ENCODE results near the gene EEA1. TPM values are rescaled to one million over a fixed set of nuclear protein-coding genes. Genes with fewer than 3 reads are reported as not detected.

The EEA1 gene
- polyA plus RNA-seq, 6 donors from 2014 or later, result 2.0 to 16.0 (median 9.0) TPM

GRCh38 chr12:92900941-92901340, 28.2 kb downstream of the EEA1 start:
- no peak for ATAC-seq (ENCODE audit: low read depth in 2 of 2)
- peak overlapping the region in 1 of 6 donors; percentile 7 for H3K27ac Mint-ChIP-seq

GRCh38 chr12:92899386-92900001, 29.6 kb downstream of the EEA1 start:
- DNase-seq, result no peak
- H3K27ac Mint-ChIP-seq, result peak overlapping the region in 3 of 6 donors; percentile 8 to 78 (median 19)
- peaks cover 7 to 15% of the 10 kb centered on the region in 2 donors for H3K36me3 Mint-ChIP-seq
- H3K9me3 Mint-ChIP-seq, result no peaks in the 10 kb centered on the region
- no peaks in the 10 kb centered on the region for H3K27me3 Mint-ChIP-seq
- no peak overlapping the region for H3K4me3 Mint-ChIP-seq
- peaks cover 10 to 19% (median 19%) of the 10 kb centered on the region in 3 donors for H3K4me1 Mint-ChIP-seq
- no peak for ATAC-seq (ENCODE audit: low read depth in 2 of 2)

More at GRCh38 chr12:92900941-92901340, 28.2 kb downstream of the EEA1 start:
- H3K36me3 Mint-ChIP-seq, result peaks cover 7 to 10% of the 10 kb centered on the region in 2 donors
- no peaks in the 10 kb centered on the region for H3K27me3 Mint-ChIP-seq
- H3K4me3 Mint-ChIP-seq, result no peak overlapping the region
- no peak for DNase-seq
- H3K9me3 Mint-ChIP-seq, result no peaks in the 10 kb centered on the region
- H3K4me1 Mint-ChIP-seq, result peaks cover 10 to 27% (median 22%) of the 10 kb centered on the region in 3 donors

- H3K27ac Mint-ChIP-seq, result peak overlapping the region in 3 of 6 donors; percentile 6 to 33 (median 9)
- DNase-seq (no peak), ATAC-seq (ENCODE audit: low read depth in 2 of 2) (no peak)
- peaks cover 10 to 21% (median 16%) of the 10 kb centered on the region in 3 donors for H3K4me1 Mint-ChIP-seq
- H3K36me3 Mint-ChIP-seq, result peaks cover 7 to 15% of the 10 kb centered on the region in 2 donors
- H3K9me3 Mint-ChIP-seq, result no peaks in the 10 kb centered on the region
- no peaks in the 10 kb centered on the region for H3K27me3 Mint-ChIP-seq
- peak overlapping the region in 1 of 8 donors; percentile 35 for H3K4me3 Mint-ChIP-seq
Measured at GRCh38 chr12:92898755-92899154, 30.3 kb downstream of the EEA1 start.

GRCh38 chr12:92897844-92898243, 31.3 kb downstream of the EEA1 start:
- Mint-ChIP-seq H3K4me1 (peaks cover 12 to 24% (median 16%) of the 10 kb centered on the region in 3 donors), H3K9me3 (no peaks in the 10 kb centered on the region), H3K36me3 (peaks cover 7 to 15% of the 10 kb centered on the region in 2 donors), H3K27me3 (no peaks in the 10 kb centered on the region), H3K4me3 (no peak overlapping the region), H3K27ac (no peak overlapping the region)
- no peak for ATAC-seq (ENCODE audit: low read depth in 2 of 2)
- no peak for DNase-seq

GRCh38 chr12:92890601-92891106, 38.4 kb downstream of the EEA1 start:
- ATAC-seq (ENCODE audit: low read depth in 2 of 2), result no peak
- peaks cover 8 to 34% (median 14%) of the 10 kb centered on the region in 3 donors for H3K4me1 Mint-ChIP-seq
- H3K4me3 Mint-ChIP-seq, result no peak overlapping the region
- DNase-seq, result no peak
- peaks cover 17 to 25% of the 10 kb centered on the region in 2 donors for H3K36me3 Mint-ChIP-seq
- H3K27ac Mint-ChIP-seq, result peak overlapping the region in 2 of 6 donors; percentile 30 to 56
- H3K27me3 Mint-ChIP-seq, result no peaks in the 10 kb centered on the region
- H3K9me3 Mint-ChIP-seq, result no peaks in the 10 kb centered on the region

GRCh38 chr12:92886131-92886530, 43.0 kb downstream of the EEA1 start:
- peaks cover 5 to 15% (median 8%) of the 10 kb centered on the region in 3 donors for H3K4me1 Mint-ChIP-seq
- ATAC-seq (ENCODE audit: low read depth in 2 of 2), result no peak
- DNase-seq, result no peak
- no peaks in the 10 kb centered on the region for H3K27me3 Mint-ChIP-seq
- peaks cover 35 to 49% of the 10 kb centered on the region in 2 donors for H3K36me3 Mint-ChIP-seq
- H3K4me3 Mint-ChIP-seq, result no peak overlapping the region
- no peaks in the 10 kb centered on the region for H3K9me3 Mint-ChIP-seq
- H3K27ac Mint-ChIP-seq, result no peak overlapping the region

GRCh38 chr12:92879698-92880322, 49.3 kb downstream of the EEA1 start:
- peak overlapping the region in 3 of 6 donors; percentile 15 to 53 (median 52) for H3K27ac Mint-ChIP-seq

GRCh38 chr12:92877904-92878303, 51.2 kb downstream of the EEA1 start:
- DNase-seq (no peak), ATAC-seq (ENCODE audit: low read depth in 2 of 2) (no peak)
- Mint-ChIP-seq H3K27me3 (no peaks in the 10 kb centered on the region), H3K36me3 (peaks cover 28 to 38% of the 10 kb centered on the region in 2 donors), H3K9me3 (no peaks in the 10 kb centered on the region), H3K27ac (peak overlapping the region in 1 of 6 donors; percentile 60), H3K4me3 (no peak overlapping the region), H3K4me1 (peaks cover 3 to 10% (median 8%) of the 10 kb centered on the region in 3 donors)

More at GRCh38 chr12:92879698-92880322, 49.3 kb downstream of the EEA1 start:
- peaks cover 3 to 12% (median 10%) of the 10 kb centered on the region in 3 donors for H3K4me1 Mint-ChIP-seq
- no peak for DNase-seq
- H3K36me3 Mint-ChIP-seq, result peaks cover 41 to 52% of the 10 kb centered on the region in 2 donors
- ATAC-seq (ENCODE audit: low read depth in 2 of 2), result no peak
- no peak overlapping the region for H3K4me3 Mint-ChIP-seq
- no peaks in the 10 kb centered on the region for H3K27me3 Mint-ChIP-seq
- no peaks in the 10 kb centered on the region for H3K9me3 Mint-ChIP-seq

GRCh38 chr12:92876496-92876895, 52.6 kb downstream of the EEA1 start:
- Mint-ChIP-seq H3K27ac (no peak overlapping the region), H3K36me3 (peaks cover 22 to 37% of the 10 kb centered on the region in 2 donors), H3K9me3 (no peaks in the 10 kb centered on the region), H3K4me3 (no peak overlapping the region), H3K4me1 (peaks cover 8 to 10% (median 9%) of the 10 kb centered on the region in 3 donors), H3K27me3 (no peaks in the 10 kb centered on the region)
- DNase-seq, result no peak
- no peak for ATAC-seq (ENCODE audit: low read depth in 2 of 2)

- Mint-ChIP-seq H3K9me3 (no peaks in the 10 kb centered on the region), H3K27me3 (no peaks in the 10 kb centered on the region), H3K4me1 (peaks cover 4 to 12% (median 6%) of the 10 kb centered on the region in 3 donors), H3K27ac (no peak overlapping the region), H3K36me3 (peaks cover 0 to 6% of the 10 kb centered on the region in 2 donors), H3K4me3 (no peak overlapping the region)
- no peak for DNase-seq
- no peak for ATAC-seq (ENCODE audit: low read depth in 2 of 2)
Measured at GRCh38 chr12:92871116-92871515, 58.0 kb downstream of the EEA1 start.

GRCh38 chr12:92866418-92866817, 62.7 kb downstream of the EEA1 start:
- no peak for ATAC-seq (ENCODE audit: low read depth in 2 of 2)
- no peaks in the 10 kb centered on the region for H3K9me3 Mint-ChIP-seq
- peaks cover 8 to 17% of the 10 kb centered on the region in 2 donors for H3K36me3 Mint-ChIP-seq

GRCh38 chr12:92863251-92863650, 65.8 kb downstream of the EEA1 start:
- H3K27ac Mint-ChIP-seq, result peak overlapping the region in 1 of 6 donors; percentile 22
- no peaks in the 10 kb centered on the region for H3K9me3 Mint-ChIP-seq
- ATAC-seq (ENCODE audit: low read depth in 2 of 2), result no peak
- H3K4me3 Mint-ChIP-seq, result no peak overlapping the region
- H3K36me3 Mint-ChIP-seq, result peaks cover 16 to 35% of the 10 kb centered on the region in 2 donors
- H3K27me3 Mint-ChIP-seq, result no peaks in the 10 kb centered on the region
- peaks cover 5 to 10% (median 5%) of the 10 kb centered on the region in 3 donors for H3K4me1 Mint-ChIP-seq
- DNase-seq, result no peak

More at GRCh38 chr12:92866418-92866817, 62.7 kb downstream of the EEA1 start:
- DNase-seq, result no peak
- H3K27ac Mint-ChIP-seq, result no peak overlapping the region
- H3K4me3 Mint-ChIP-seq, result no peak overlapping the region
- H3K27me3 Mint-ChIP-seq, result no peaks in the 10 kb centered on the region
- H3K4me1 Mint-ChIP-seq, result peaks cover 0 to 8% (median 5%) of the 10 kb centered on the region in 3 donors

GRCh38 chr12:92861381-92861780, 67.7 kb downstream of the EEA1 start:
- H3K4me1 Mint-ChIP-seq, result peaks cover 5 to 10% (median 7%) of the 10 kb centered on the region in 3 donors
- H3K9me3 Mint-ChIP-seq, result peaks cover 0 to 3% (median 0%) of the 10 kb centered on the region in 7 donors
- no peak overlapping the region for H3K4me3 Mint-ChIP-seq
- ATAC-seq (ENCODE audit: low read depth in 2 of 2) (no peak), DNase-seq (no peak)
- H3K27me3 Mint-ChIP-seq, result no peaks in the 10 kb centered on the region
- H3K36me3 Mint-ChIP-seq, result peaks cover 23 to 35% of the 10 kb centered on the region in 2 donors
- no peak overlapping the region for H3K27ac Mint-ChIP-seq
